ENCODE data around the gene CARD11.

DNA sequence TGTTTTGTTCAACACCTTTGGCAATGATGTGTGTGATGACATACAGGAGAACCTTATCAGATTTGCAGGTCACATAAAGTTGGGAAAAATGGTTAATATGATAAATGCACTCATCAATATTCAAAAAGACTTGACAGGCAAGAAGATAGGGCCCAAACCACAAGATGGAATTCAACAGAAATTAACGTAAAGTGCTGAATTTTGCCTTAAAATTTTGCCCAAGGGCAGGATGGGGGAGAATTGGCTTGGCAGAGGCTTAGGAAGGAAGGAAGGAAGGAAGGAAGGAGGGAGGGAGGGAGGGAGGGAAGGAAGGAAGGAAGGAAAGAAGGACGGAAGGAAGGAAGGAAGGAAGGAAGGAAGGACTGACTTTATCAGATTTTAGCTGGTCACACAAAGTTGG lies 35.3 kb downstream of the CARD11 start:
- TF ChIP-seq POLR2AphosphoS5 (IDR thresholded peaks at IDR 0.05) (no peak), TAF1 (IDR thresholded peaks at IDR 0.05; ENCODE audit: low read depth) (no peak)
